Trophoblast cell (in vitro differentiated cells and primary cell): ENCODE data around the gene NMS.
A peak's percentile ranks its signal among the peaks of the same experiment; 100 is the strongest.

Experiments
- DNase-seq, 2 donors: peaks; one replicate each; pipeline ENCODE4 v3.0.0-alpha.2; 2016
- H2AFZ ChIP-seq: 2 replicates; pipeline ENCODE4 v1.6.1; 2013; ENCODE audit warnings: low read length, moderate library complexity, mild to moderate bottlenecking; ENCODE audit not compliant: insufficient read depth, poor library complexity
- H2AK5ac ChIP-seq: 2 replicates; pipeline ENCODE4 v1.6.1; 2013; ENCODE audit warnings: mild to moderate bottlenecking, low read length
- H2BK120ac ChIP-seq: 2 replicates; pipeline ENCODE4 v1.6.1; 2013; ENCODE audit warnings: low read length, mild to moderate bottlenecking, moderate library complexity; ENCODE audit not compliant: insufficient read depth, poor library complexity
- H2BK12ac ChIP-seq: 2 replicates; pipeline ENCODE4 v1.6.1; 2013; ENCODE audit warnings: mild to moderate bottlenecking, low read length, moderate library complexity
- H2BK5ac ChIP-seq: 2 replicates; pipeline ENCODE4 v1.6.1; 2013; ENCODE audit warnings: low read length, low read depth, moderate library complexity, mild to moderate bottlenecking; ENCODE audit not compliant: poor library complexity
- H3K14ac ChIP-seq: 2 replicates; pipeline ENCODE4 v1.6.1; 2013; ENCODE audit warnings: mild to moderate bottlenecking, low read length
- H3K18ac ChIP-seq: 2 replicates; pipeline ENCODE4 v1.6.1; 2013; ENCODE audit warnings: mild to moderate bottlenecking, low read length
- H3K23ac ChIP-seq: 2 replicates; pipeline ENCODE4 v1.6.1; 2013; ENCODE audit warnings: low read length
- H3K27ac ChIP-seq: 2 replicates; pipeline ENCODE4 v1.5.1; 2013; ENCODE audit warnings: low read depth, mild to moderate bottlenecking, inconsistent platforms, low read length, moderate library complexity
- H3K27me3 ChIP-seq: 2 replicates; pipeline ENCODE4 v1.6.1; 2013; ENCODE audit warnings: inconsistent platforms, mild to moderate bottlenecking, low read length, moderate library complexity; ENCODE audit not compliant: insufficient read depth
- H3K36me3 ChIP-seq, 2 experiments: 1 replicate in 1 of 2; 2 replicates in 1 of 2; pipeline ENCODE4 v1.6.1; 2013; ENCODE audit warnings: low read length in 2 of 2, mild to moderate bottlenecking in 2 of 2, moderate library complexity in 1 of 2; ENCODE audit not compliant: insufficient read depth in 2 of 2, control insufficient read depth in 1 of 2
- H3K4ac ChIP-seq: 2 replicates; pipeline ENCODE4 v1.6.1; 2013; ENCODE audit warnings: low read depth, mild to moderate bottlenecking, low read length, moderate library complexity
- H3K4me1 ChIP-seq, 2 experiments: 1 replicate in 1 of 2; 2 replicates in 1 of 2; pipeline ENCODE4 v1.6.1; 2013; ENCODE audit warnings: low read length in 2 of 2, mild to moderate bottlenecking in 2 of 2, moderate library complexity in 1 of 2; ENCODE audit not compliant: insufficient read depth in 2 of 2, control insufficient read depth in 1 of 2
- H3K4me2 ChIP-seq: 2 replicates; pipeline ENCODE4 v1.6.1; 2013; ENCODE audit warnings: inconsistent platforms, mild to moderate bottlenecking, low read length, moderate library complexity
- H3K4me3 ChIP-seq: 2 replicates; pipeline ENCODE4 v1.5.1; 2013; ENCODE audit warnings: mild to moderate bottlenecking, low read depth, low read length, inconsistent platforms
- H3K79me1 ChIP-seq: one replicate; pipeline ENCODE4 v1.6.1; 2013; ENCODE audit warnings: low read length
- H3K79me2 ChIP-seq: 2 replicates; pipeline ENCODE4 v1.6.1; 2013; ENCODE audit warnings: low read length, mild to moderate bottlenecking; ENCODE audit not compliant: control insufficient read depth, insufficient read depth, poor library complexity
- H3K9ac ChIP-seq: 2 replicates; pipeline ENCODE4 v1.6.1; 2013; ENCODE audit warnings: mild to moderate bottlenecking, low read length
- H3K9me3 ChIP-seq: 2 replicates; pipeline ENCODE4 v1.6.1; 2013; ENCODE audit warnings: low read depth, mild to moderate bottlenecking, control low read depth, inconsistent platforms, low read length; ENCODE audit not compliant: insufficient read depth
- H4K12ac ChIP-seq: 2 replicates; pipeline ENCODE4 v1.6.1; 2013; ENCODE audit warnings: low read depth, mild to moderate bottlenecking, low read length, moderate library complexity
- H4K8ac ChIP-seq: 2 replicates; pipeline ENCODE4 v1.6.1; 2013; ENCODE audit warnings: low read depth, mild to moderate bottlenecking, low read length, moderate library complexity
- H4K91ac ChIP-seq: one replicate; pipeline ENCODE4 v1.6.1; 2013; ENCODE audit warnings: low read depth, mild to moderate bottlenecking, low read length, moderate library complexity
- WGBS: extraction: QIAGEN DNeasy Blood & Tissue Kit; methylation state at CpG from one replicate; pipeline ENCODE4 v1.1.7; 2013; ENCODE audit warnings: missing lambda C conversion rate; ENCODE audit not compliant: insufficient read length, insufficient coverage; ENCODE audit errors: extremely low coverage; 5-methylcytosine and 5-hydroxymethylcytosine counted together

Gene NMS

GRCh38 chr2:100460904-100461530 lies 9.3 kb upstream of the NMS start:
- no peaks in the 10 kb centered on the region for H3K4me1 ChIP-seq
- DNase-seq, result no peak
- H2BK120ac ChIP-seq, result no peak overlapping the region
- no peak overlapping the region for H3K27ac ChIP-seq
- no peak overlapping the region for H3K18ac ChIP-seq
- H3K79me2 ChIP-seq, result no peaks in the 10 kb centered on the region
- H4K12ac ChIP-seq, result no peak overlapping the region
- H3K79me1 ChIP-seq, result no peaks in the 10 kb centered on the region
- peaks cover 9% of the 10 kb centered on the region for H3K9me3 ChIP-seq
- no peaks in the 10 kb centered on the region for H3K27me3 ChIP-seq
- no peak overlapping the region for H3K4me3 ChIP-seq
- no peaks in the 10 kb centered on the region for H3K36me3 ChIP-seq
- H3K23ac ChIP-seq, result no peak overlapping the region
- H3K14ac ChIP-seq, result no peak overlapping the region
- WGBS, result no CpG with 5 or more reads among the region's 1 CpG
- no peak overlapping the region for H2AK5ac ChIP-seq
- H3K9ac ChIP-seq, result no peak overlapping the region
- H2BK12ac ChIP-seq, result no peak overlapping the region
- no peak overlapping the region for H3K4me2 ChIP-seq
- no peak overlapping the region for H2AFZ ChIP-seq
- no peak overlapping the region for H2BK5ac ChIP-seq
- no peak overlapping the region for H4K91ac ChIP-seq
- H3K4ac ChIP-seq, result no peak overlapping the region
- no peak overlapping the region for H4K8ac ChIP-seq

DNA sequence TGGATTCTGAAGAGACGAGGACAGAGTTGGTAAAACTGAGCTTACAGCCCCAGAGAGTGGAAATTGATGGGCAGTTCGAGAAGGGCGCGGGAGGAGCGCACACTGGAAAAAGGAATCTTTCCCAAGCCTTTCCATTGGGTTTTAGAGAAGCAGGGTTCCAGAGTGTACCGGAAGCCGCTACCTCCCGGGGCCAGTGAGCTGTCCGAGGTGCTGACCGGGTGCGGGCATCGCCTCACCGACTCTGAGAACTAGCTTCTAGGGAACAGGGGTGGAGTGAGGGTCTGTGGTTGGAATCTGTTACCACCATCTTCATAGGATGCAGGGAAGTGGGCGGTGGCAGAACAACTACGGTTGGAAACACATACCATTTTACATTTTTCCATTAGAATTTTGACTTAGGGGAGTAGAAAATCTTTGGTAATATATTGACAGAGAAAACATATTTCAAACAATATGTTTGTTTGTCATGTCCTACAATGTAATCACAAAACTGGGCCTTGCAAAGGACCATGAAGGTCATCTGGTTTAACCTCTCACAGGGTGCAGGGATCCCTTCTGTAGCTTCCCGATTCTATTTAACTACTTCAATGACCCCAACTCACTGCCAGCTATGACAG lies 724 bp downstream of the NMS start:
- no peak overlapping the region for H2AK5ac ChIP-seq
- no peaks in the 10 kb centered on the region for H3K9me3 ChIP-seq
- H2BK120ac ChIP-seq, result no peak overlapping the region
- no peak overlapping the region for H4K91ac ChIP-seq
- H3K4me3 ChIP-seq, result no peak overlapping the region
- H4K8ac ChIP-seq, result no peak overlapping the region
- H3K27ac ChIP-seq, result no peak overlapping the region
- H4K12ac ChIP-seq, result no peak overlapping the region
- H3K4me1 ChIP-seq, result no peaks in the 10 kb centered on the region
- no peak overlapping the region for H2BK12ac ChIP-seq
- WGBS, result no CpG with 5 or more reads among the region's 16 CpGs
- no peak overlapping the region for H3K4me2 ChIP-seq
- no peaks in the 10 kb centered on the region for H3K79me2 ChIP-seq
- H3K27me3 ChIP-seq, result no peaks in the 10 kb centered on the region
- H3K4ac ChIP-seq, result no peak overlapping the region
- no peak overlapping the region for H3K9ac ChIP-seq
- no peak overlapping the region for H2BK5ac ChIP-seq
- H3K23ac ChIP-seq, result no peak overlapping the region
- peak; percentile 2 to 48 for DNase-seq
- no peak overlapping the region for H2AFZ ChIP-seq
- H3K79me1 ChIP-seq, result no peaks in the 10 kb centered on the region
- H3K36me3 ChIP-seq, result no peaks in the 10 kb centered on the region
- no peak overlapping the region for H3K14ac ChIP-seq
- H3K18ac ChIP-seq, result no peak overlapping the region

GRCh38 chr2:100476606-100477005 lies 6.3 kb downstream of the NMS start:
- H3K79me2 ChIP-seq, result no peaks in the 10 kb centered on the region
- H3K4me2 ChIP-seq, result no peak overlapping the region
- H4K12ac ChIP-seq, result no peak overlapping the region

DNA sequence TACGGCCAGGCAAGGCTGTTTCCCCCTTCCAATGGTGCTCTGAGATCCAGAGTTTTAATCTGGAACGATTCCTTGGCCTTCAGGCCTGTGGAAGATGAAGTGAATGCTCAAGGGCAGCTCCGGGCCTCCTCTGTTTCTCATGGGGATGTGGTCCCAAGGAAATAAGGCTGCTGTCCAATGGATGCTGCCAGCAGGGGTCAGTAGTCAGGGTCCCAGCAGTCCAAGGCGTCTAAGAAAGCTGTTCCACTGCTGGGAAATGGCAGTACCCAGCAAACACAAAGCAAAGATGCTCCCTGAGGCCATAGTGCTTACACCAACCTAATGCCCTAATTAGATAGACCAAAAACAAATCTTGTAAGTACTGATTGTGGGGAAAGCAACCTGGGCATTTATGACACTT lies 12.5 kb downstream of the NMS start:
- Histone ChIP-seq H3K4ac (no peak overlapping the region), H3K27ac (no peak overlapping the region), H3K36me3 (no peaks in the 10 kb centered on the region), H3K9me3 (peaks cover 5% of the 10 kb centered on the region), H3K18ac (no peak overlapping the region), H3K14ac (no peak overlapping the region), H3K27me3 (no peaks in the 10 kb centered on the region), H2AFZ (no peak overlapping the region), H2BK5ac (no peak overlapping the region), H2AK5ac (no peak overlapping the region), H3K23ac (no peak overlapping the region), H3K4me2 (no peak overlapping the region), H3K79me2 (no peaks in the 10 kb centered on the region), H4K91ac (no peak overlapping the region), H3K4me1 (no peaks in the 10 kb centered on the region), H3K4me3 (no peak overlapping the region), H2BK12ac (no peak overlapping the region), H4K8ac (no peak overlapping the region), H2BK120ac (no peak overlapping the region), H3K9ac (no peak overlapping the region), H4K12ac (no peak overlapping the region), H3K79me1 (no peaks in the 10 kb centered on the region)
- no CpG with 5 or more reads among the region's 4 CpGs for WGBS
- DNase-seq, result peak in 1 of 2 donors; percentile 6

More at GRCh38 chr2:100476606-100477005, 6.3 kb downstream of the NMS start:
- H3K9ac ChIP-seq, result no peak overlapping the region
- H3K9me3 ChIP-seq, result peaks cover 1% of the 10 kb centered on the region
- no peaks in the 10 kb centered on the region for H3K79me1 ChIP-seq
- no peak overlapping the region for H3K23ac ChIP-seq
- H2AK5ac ChIP-seq, result no peak overlapping the region
- no peak overlapping the region for H2AFZ ChIP-seq
- H2BK5ac ChIP-seq, result no peak overlapping the region
- no peak overlapping the region for H3K4me3 ChIP-seq
- H4K91ac ChIP-seq, result no peak overlapping the region
- no peak overlapping the region for H4K8ac ChIP-seq
- H3K36me3 ChIP-seq, result no peaks in the 10 kb centered on the region
- H3K27ac ChIP-seq, result no peak overlapping the region
- no peak for DNase-seq
- no peaks in the 10 kb centered on the region for H3K4me1 ChIP-seq
- H3K14ac ChIP-seq, result no peak overlapping the region
- no peak overlapping the region for H3K18ac ChIP-seq
- no peak overlapping the region for H2BK120ac ChIP-seq
- no peak overlapping the region for H3K4ac ChIP-seq
- WGBS, result no CpG with 5 or more reads among the region's 8 CpGs
- no peak overlapping the region for H2BK12ac ChIP-seq
- no peaks in the 10 kb centered on the region for H3K27me3 ChIP-seq
